ENCODE data around the gene CHAD. TPM values are rescaled to one million over a fixed set of nuclear protein-coding genes. Genes with fewer than 3 reads are reported as not detected.
A peak's percentile ranks its signal among the peaks of the same experiment; 100 is the strongest.
"Not testable (repeated sequence)": the region's sequence is repeated elsewhere in the genome, so short reads cannot be mapped to it uniquely, and the experiment has no call there.

CHAD gene
- polyA plus RNA-seq, 3 donors = 0.54 to 5.6 TPM; not detected in 1

DNA sequence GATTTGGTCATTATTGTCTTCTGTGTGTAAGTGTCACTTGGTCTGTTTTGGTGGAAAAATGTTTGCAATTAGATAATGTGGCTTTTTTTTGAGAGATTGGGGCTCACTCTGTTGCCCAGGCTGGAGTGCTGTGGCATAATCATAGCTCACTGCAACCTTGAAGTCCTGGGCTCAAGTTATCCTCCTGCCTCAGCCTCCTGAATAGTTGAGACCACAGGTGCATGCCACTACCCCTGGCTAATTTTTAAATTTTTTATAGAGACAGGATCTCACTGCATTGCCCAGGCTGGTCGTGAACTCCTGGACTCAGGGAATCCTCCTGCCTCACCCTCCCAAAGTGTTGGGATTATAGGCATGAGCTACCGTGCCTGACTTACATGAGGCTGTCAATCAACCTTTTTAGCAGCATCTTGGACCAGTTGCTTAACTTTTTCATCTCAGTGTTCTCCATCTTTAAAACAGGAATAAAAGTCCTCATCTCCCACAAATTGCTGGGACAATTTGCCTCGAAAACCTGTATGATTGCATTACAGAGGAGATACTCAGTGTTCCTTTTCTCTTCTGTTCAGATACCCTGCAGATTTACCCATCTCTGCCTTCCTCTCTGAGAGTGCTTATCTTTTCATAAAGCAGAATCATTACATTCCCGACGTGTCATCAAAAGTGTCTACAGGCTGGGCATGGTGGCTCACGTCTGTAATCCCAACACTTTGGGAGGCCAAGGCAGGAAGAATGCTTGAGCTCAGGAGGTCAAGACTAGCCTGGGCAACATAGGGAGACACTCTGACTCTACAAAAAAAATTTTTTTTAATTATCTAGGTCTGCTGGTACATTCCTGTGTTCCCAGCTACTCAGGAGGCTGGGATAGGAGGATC lies 23.6 kb downstream of the CHAD start:
- 93 to 94% (median 94%) methylated on average over 6 of the region's 6 CpGs for WGBS, 3 donors
- H3K27ac ChIP-seq (ENCODE audit: low read depth, low read length) = no peak overlapping the region

DNA sequence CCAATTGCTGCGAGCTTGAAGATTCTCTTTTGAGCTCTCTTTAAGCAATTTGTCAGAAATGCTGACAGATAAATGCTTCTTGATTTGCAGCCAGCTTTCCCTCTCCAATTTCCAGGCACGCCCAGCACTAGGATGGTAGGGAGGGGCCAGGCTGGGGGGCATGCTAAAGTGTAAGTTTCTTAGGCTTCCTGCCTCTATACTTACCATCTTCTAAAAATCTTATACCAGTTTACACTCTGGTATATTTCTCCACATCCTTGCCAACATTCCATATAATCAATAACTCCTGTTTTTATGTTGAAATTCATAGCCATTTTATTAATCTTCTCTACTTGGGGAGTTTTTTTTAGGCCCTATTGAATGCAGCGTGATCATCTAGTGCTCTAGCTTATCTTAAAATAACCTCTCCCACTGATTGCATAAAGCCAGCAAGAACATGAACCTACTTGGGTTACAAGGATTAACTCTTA lies 25.1 kb downstream of the CHAD start:
- 22 to 43% (median 42%) methylated on average over 3 of the region's 3 CpGs for WGBS, 3 donors
- no peak overlapping the region for H3K27ac ChIP-seq (ENCODE audit: low read depth, low read length)

DNA sequence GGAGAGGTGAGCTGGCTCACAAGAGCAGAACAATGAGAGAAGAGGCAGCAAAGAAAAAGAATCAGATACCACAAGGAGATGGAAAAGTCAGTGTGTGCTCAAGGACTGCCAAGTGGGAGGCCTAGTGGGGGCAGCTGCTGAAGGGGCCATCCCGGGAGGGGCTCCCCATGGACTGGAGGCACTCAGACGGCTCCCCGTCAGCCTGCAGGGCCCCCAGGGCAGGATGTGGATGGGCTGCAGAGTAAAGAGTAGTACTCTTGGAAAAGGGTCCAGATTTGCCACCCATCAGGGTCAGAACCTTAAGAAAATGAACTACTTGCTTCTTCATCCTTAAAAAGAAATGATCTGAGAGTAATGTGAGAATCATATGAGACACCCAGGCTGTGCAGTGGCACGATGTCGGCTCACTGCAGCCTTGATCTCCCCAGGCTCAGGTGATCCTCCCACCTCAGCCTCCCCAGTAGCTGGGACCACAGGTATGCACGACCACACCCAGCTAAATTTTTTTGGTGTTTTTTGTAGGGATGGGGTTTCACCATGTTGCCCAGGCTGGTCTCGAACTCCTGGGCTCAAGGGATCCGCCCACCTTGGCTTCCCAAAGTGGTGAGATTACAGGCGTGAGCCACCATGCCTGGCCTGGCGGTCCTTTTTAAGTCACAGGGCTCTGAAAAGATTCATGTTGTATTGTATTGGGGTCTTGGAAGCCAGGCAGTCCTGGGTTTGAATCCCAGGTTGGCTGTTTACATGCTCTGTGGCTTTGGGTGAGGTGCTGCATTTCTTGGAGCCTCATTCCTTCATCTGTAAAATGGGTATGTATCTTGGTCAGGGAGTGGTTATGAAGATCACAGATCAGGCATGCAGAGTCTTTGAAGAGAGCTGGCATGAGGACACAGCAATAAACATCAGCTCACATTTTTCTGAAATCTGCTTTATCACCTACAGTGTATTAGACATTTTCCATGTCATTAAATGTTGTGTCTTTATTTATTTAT lies 27.5 kb downstream of the CHAD start:
- 85 to 90% (median 86%) methylated on average over 10 of the region's 10 CpGs for WGBS, 3 donors
- H3K27ac ChIP-seq (ENCODE audit: low read depth, low read length) = no peak overlapping the region

DNA sequence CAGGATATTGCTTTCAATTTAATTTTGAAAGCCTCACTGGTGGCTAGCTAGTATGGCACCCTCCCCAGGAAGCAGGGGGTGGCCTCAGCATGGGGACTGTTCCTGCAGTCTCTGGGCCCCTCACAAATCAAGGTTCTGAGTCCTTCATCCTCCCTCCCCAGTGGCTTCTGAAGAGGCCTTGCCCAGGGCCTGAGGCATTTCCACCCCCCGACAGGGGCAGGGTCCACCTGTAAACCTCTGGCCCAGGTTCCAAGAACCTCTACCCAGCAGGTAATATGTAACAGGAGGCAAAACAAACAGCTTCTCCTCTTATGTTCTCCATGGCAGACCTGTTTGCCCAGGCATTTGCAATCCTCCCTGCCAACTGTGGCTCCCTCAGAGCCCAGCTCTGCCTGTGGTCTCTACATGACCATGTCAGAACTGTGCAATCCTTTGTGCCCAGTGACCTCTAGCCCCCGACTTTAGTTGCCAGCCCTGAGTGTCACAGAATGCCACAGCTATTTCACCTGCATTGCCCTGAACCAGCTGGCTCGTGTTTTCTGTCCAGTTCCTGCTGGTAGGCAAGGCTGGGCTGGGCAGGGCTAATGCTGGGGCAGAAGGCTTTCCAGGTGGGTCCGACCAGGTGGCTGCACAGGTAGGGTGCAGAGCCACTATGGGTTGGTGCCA lies 28.4 kb downstream of the CHAD start:
- H3K27ac ChIP-seq (ENCODE audit: low read depth, low read length) = no peak overlapping the region
- 22 to 91% (median 74%) methylated on average over 4 of the region's 4 CpGs for WGBS, 3 donors

DNA sequence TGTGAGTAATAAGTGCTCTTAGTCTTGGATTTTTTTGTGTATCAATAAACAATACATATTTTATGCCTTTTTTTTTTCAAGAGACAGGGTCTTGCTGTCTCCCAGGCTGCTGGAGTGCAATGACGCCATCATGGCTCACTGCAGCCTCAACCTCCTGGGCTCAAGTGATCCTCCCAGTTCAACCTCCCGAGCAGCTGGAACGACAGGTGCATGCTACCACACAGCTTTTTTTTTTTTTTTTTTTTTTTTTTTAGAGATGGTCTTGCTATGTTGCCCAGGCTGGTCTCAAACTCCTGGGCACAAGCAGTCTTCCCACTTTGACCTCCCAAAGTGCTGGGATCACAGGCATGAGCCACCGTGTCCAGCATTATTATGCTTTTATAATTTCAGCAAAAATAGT lies 29.7 kb downstream of the CHAD start:
- WGBS, 3 donors = 87 to 97% (median 91%) methylated on average over 4 of the region's 4 CpGs
- H3K27ac ChIP-seq (ENCODE audit: low read depth, low read length) = no peak overlapping the region

DNA sequence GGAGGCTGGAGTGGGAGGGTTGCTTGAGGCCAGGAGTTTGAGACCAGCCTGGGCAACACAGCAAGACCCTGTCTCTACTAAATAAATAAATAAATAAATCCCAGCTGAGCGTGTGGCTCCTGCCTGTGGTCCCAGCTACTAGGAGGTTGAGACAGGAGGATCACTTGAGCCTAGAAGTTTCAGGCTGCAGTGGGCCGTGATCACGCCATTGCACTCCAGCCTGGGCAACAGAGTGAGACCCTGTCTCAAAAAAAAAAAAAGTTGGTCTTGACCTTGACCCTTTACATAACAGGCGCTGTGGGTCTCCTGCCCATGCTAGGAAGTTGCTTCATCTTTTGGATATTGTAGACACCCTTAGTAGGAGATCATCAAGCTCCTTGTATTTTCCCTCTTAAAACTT lies 31.3 kb downstream of the CHAD start:
- H3K27ac ChIP-seq (ENCODE audit: low read depth, low read length) = no peak overlapping the region
- WGBS, 3 donors = 93 to 94% (median 93%) methylated on average over 4 of the region's 4 CpGs

DNA sequence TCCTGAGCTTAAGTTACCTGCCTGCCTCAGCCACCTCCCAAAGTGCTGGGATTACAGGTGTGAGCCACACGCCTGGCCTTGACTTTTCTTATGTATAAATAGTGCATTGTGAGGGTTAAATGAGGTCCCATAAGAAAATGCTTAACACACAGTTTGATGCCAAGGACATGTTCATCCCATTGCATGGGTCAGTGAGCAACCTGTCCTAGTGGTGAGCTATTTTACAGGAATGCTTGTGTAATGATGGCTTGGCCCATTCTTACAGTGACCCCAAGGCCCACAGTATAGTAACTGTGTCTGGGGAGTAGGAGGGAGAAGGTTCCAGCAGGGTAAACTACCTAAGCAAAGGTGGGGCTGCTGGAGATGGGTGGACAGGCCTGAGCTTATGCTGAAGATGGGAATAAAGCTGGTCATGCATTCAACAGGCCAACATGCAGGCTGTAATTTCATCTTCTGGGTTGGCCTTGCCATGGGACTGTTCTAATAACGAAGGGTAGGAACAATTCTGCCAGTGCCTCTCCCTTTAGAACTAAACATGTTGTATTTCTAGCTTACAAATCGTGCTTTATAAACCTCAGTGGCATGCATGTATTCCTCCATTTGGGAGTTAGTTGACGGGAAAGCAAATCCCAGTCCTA lies 36.4 kb downstream of the CHAD start:
- 78 to 87% (median 84%) methylated on average over 4 of the region's 4 CpGs for WGBS, 3 donors
- H3K27ac ChIP-seq (ENCODE audit: low read depth, low read length) = no peak overlapping the region

DNA sequence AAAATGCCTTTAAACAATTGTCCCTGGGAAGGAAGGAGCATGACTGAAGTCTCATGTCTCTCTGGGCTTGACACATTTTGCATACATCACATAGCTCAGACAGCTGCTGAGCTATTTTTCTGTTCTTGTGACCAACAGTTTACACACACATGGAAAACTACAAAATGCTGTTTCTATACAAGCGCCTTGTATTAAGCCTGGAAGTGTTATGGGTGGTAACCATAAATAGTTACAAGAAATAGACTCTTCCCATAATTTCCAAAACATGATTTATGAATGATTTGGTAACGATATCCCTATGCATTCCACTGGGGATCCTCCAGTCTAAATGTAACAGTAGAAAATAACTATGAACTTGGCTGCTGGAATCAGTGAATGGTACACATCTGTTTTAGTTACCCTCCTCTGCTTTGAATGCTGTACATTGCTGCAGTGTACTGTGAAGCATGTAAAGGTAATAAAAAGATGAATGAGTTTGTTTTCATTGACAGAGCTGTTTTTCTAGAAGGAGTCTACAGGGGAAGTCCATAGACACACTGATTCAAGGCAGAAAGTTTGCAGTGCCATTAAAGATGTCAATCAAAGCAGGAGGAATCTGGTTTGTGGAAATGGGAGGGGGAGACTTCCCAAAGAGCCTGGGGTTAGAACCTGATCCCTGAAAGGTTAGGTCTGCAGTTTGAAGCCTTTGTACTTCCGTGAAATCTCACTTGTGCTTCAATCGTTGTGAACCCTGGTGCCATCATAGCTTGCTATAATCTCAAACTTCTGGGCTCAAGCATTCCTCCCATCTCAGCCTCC lies 37.7 kb downstream of the CHAD start:
- WGBS, 3 donors = 77 to 83% (median 81%) methylated on average over 4 of the region's 4 CpGs
- no peak overlapping the region for H3K27ac ChIP-seq (ENCODE audit: low read depth, low read length)

DNA sequence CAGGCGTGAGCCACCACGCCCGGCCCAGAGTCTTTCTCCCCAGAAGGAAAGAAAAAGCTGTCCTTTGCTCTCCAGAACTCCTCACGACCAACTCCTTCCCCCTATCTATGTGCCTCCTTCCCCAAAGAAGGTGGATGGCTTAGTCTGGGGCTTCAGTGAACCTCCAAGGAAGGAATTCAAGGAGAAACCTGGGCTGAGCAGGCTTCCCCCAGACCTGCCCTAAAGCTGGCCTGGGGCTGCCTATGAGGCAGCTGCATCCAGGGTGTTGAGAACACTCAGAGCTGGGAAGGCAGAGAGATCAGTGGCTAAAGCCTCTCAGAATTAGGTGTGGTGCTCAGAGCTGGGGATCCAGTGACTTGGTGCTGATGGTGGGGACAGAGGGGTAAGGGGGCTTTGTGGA lies 38.9 kb downstream of the CHAD start:
- 87 to 92% (median 90%) methylated on average over 4 of the region's 4 CpGs for WGBS, 3 donors
- H3K27ac ChIP-seq (ENCODE audit: low read depth, low read length) = no peak overlapping the region

DNA sequence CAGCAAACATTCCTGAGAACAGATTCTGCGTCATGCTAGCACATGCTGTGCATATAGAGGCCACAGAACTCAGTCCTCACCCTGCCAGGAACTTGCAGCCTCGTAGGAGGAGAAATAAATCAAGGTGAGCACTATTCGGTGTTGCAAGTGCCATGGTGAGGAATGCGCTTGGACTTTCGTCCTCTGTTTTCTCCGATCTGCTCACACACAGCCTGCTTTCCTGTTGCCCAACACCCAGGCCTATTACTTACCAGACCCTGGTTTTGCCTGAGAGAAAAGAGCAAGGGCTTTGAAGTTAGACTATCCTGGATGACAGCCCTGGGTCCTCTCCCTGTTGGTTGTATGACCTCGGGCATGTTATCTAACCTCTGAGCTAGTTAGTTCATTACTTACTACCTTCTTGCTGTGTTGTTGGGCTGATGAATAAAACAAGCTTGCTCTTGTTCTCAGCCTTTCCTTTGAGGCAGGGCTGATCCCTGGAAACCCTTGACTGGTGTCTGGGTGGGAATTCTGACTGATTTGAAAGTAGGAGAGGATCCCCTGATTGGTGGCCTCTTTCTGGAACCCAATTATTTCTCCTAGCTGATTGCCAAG lies 39.8 kb downstream of the CHAD start:
- WGBS, 3 donors = 60 to 77% (median 62%) methylated on average over 7 of the region's 7 CpGs
- H3K27ac ChIP-seq (ENCODE audit: low read depth, low read length) = peak overlapping the region; percentile 29

DNA sequence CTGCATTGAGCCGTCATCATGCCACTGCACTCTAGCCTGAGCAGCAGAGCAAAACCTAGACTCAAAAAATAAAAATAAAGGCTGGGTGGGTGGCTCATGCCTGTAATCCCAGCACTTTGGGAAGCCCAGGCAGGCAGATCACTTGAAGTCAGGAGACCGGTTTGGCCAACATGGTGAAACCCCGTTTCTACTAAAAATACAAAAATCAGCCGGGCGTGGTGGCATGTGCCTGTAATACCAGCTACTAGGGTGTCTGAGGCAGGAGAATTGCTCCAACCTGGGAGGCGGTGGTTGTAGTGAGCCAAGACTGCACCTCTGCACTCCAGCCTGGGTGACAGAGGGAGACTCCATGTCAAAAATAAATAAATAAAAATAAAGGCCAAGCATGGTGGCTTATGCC lies 40.6 kb downstream of the CHAD start:
- not testable (repeated sequence) for H3K27ac ChIP-seq (ENCODE audit: low read depth, low read length)
- WGBS, 3 donors = 80 to 87% (median 81%) methylated on average over 6 of the region's 6 CpGs

DNA sequence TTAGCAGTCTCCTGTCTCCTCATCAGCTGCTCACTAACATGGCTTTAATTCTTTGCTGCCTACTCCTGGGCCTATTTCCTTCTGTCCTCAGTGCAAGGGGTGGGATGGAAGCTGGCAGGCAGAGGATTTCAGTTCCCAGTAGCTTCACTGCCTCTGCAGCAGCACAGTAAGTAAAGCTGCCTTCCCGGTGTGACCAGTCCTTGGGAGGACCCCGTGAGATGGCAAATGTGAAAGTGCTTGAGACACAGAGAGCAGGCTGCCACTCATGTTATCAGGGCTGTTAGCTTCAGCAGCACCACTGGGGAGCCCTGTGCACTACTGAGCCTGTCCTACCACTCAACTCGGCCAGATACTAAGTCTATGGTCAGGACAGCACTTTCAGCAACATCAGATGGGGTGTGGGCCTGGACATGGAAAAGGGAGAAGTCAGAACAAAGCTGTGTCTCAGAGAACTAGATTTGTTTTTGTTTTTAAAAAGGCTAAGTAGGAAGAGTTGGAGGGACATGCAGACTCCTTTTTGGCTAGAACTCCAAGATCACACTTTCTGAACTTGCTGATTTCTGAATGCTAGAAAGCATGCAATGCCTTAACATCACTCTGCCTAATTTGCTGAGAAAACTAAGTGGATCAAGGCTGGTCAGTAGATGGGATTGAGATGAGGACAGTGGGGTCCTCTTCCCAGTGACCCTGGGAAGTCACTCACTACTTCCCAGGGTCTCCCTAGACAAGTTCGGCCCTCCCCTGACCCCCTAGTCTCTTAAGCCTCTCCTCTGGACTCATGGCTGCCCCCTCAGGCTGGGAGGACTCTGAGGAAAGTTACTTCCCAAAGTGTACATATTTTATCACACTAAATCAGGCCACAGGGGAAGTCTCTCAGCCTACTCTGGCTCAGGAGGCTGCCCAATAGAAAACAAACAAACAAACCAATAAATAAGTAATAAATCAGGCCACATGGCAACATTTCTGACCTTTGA lies 41.6 kb downstream of the CHAD start:
- H3K27ac ChIP-seq (ENCODE audit: low read depth, low read length) = no peak overlapping the region
- 16 to 27% (median 24%) methylated on average over 4 of the region's 4 CpGs for WGBS, 3 donors

DNA sequence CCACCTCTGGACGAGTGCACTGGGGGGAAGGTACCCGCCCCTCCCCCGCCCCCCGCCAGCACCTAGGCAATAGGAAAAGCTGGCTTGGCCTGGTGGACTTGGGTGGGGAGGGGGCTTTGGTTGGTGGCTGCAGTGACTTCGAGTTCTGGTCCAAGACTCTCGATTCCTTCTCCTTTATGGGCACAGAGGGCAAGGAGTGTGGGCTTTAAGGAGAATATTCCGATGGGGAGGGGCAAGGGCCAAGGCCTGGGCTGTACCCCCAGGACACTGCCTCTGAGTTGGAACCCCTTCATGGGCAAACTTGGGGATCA lies 42.3 kb downstream of the CHAD start:
- no peak overlapping the region for H3K27ac ChIP-seq (ENCODE audit: low read depth, low read length)
- WGBS, 3 donors = 0 to 2% (median 1%) methylated on average over 7 of the region's 7 CpGs

DNA sequence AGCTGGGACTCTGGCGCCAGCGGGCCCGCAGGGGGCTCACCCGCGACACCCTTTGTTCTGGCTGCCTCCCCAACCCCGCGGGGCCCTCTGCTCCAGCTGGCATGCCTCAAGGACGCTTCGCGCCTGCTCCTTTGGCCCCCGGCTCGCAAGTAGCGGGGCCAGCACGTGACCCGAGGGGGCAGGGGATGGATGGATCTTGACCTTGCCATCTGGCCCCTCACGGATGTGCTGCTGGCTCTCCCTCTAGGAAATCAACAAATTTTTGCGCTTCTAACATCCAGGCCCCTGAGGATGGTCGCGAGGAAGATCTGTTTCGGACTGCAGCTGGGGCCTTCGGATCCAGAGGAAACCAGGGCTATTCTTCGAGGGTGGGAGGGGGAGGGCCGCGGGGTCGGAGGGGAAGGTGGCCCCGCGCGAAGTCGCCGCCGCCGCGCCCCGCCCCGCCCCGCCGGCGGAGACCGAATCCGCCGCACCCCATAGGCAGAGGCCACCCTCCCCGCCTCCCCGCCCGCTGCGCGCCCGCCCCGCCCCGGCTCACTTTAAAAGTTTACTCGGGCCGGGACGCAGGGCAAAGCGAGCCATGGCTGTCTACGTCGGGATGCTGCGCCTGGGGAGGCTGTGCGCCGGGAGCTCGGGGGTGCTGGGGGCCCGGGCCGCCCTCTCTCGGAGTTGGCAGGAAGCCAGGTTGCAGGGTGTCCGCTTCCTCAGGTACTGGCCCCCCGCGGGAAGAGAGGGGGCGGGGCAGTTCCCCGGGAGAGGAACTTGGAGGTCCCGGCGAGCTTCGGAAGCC lies 42.8 kb downstream of the CHAD start, which contains the start of gene ACSF2:
TSS of gene ACSF2 (plus strand) at position 537 of the 790 bp plus-strand sequence. CDS start at position 581, 44 bp downstream.
- no peak within 1 kb of the TSS for H3K27ac ChIP-seq (ENCODE audit: low read depth, low read length)
- WGBS, 3 donors = 1% methylated on average over 49 to 70 of the region's 70 CpGs

DNA sequence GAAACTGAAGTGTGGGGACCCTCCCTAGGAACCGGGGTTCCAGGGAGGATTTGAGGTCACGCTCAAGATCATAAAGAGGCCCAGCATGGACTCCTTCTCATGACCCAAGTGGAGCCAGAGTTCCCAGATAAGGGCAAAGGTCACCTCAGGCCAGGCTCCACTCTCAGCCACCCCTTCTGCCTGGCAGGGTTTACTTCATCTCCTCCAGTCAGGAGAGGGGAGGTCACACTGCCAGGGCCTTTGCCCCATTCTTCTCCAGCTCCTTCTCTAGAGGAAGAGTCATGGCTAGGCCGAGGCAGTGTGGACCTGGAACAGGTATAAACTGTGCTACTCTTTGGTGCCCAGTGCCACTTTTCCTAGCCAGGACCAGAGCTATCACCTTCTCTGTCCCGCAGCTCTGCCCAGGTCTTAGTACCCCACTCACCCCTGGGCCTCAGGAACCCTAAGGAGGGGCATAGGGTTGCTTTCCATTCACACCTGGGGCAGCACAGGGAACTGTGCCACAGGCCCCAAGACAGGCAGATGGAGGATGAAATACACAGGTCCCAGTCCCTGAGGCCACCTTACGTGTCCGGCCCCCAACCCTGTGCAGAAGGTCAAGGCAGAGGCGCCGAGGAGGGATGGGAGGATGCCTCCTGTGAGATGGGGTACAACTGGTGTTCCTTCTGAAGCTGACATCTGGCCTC lies 43.5 kb downstream of the CHAD start:
- H3K27ac ChIP-seq (ENCODE audit: low read depth, low read length) = no peak overlapping the region
- WGBS, 3 donors = 75 to 87% (median 85%) methylated on average over 8 of the region's 8 CpGs

Measured in adipose tissue (tissue), 3 donors.